HL-60 (cell line): ENCODE data around the gene ITGAD.

Experiments
- DNase-seq, 2 experiments: peaks; one replicate each; pipeline ENCODE4 v3.0.0-alpha.2; 2010 to 2020; ENCODE audit warnings: low read depth in 1 of 2, low spot score in 1 of 2
- H3K27ac ChIP-seq: fragments of 250-450 bp; sonication (Bioruptor Pico); replicated peaks from 2 replicates; pipeline ENCODE4 v1.5.1; 2020; ENCODE audit warnings: mild to moderate bottlenecking, moderate library complexity
- H3K27me3 ChIP-seq: fragments of 250-450 bp; sonication (Bioruptor Pico); 2 replicates; pipeline ENCODE4 v1.5.1; 2021; ENCODE audit warnings: mild to moderate bottlenecking, moderate library complexity; ENCODE audit not compliant: insufficient read depth, poor library complexity, severe bottlenecking
- H3K4me3 ChIP-seq: replicated peaks from 2 replicates; pipeline ENCODE4 v1.5.1; 2011; ENCODE audit warnings: mild to moderate bottlenecking, control low read depth, low read length; ENCODE audit not compliant: insufficient read depth
- CTCF ChIP-seq: IDR thresholded peaks from one replicate; pipeline ENCODE4 v1.5.1; 2011; ENCODE audit warnings: low read length, control low read depth, inconsistent platforms; ENCODE audit not compliant: insufficient read depth
- GABPA ChIP-seq: IDR thresholded peaks from 2 replicates; pipeline ENCODE4 v1.6.1; 2012; ENCODE audit warnings: low read depth
- POLR2AphosphoS5 ChIP-seq: IDR thresholded peaks from 2 replicates; pipeline ENCODE4 v1.6.1; 2012; ENCODE audit warnings: low read depth
- REST ChIP-seq: IDR thresholded peaks from 2 replicates; pipeline ENCODE4 v1.6.1; 2012; ENCODE audit warnings: low read depth; ENCODE audit not compliant: insufficient replicate concordance
- SPI1 ChIP-seq: IDR thresholded peaks from 2 replicates; pipeline ENCODE4 v1.6.1; 2012; ENCODE audit warnings: low read depth, mild to moderate bottlenecking, borderline replicate concordance

The ITGAD gene

GRCh38 chr16:31451681-31452351 lies 58.7 kb downstream of the ITGAD start:
- peak; percentile 58 to 61 for DNase-seq
- H3K4me3 ChIP-seq: no peak overlapping the region
- no peak overlapping the region for H3K27ac ChIP-seq
- TF ChIP-seq POLR2AphosphoS5 (peak; percentile 43; the same call in 1 of the 2 replicates), CTCF (peak; percentile 15), SPI1 (no peak), REST (no peak), GABPA (no peak)
- H3K27me3 ChIP-seq: no peaks in the 10 kb centered on the region

GRCh38 chr16:31452631-31453106 lies 59.5 kb downstream of the ITGAD start:
- H3K27me3 ChIP-seq: no peaks in the 10 kb centered on the region
- H3K4me3 ChIP-seq: no peak overlapping the region
- DNase-seq: no peak
- no peak overlapping the region for H3K27ac ChIP-seq
- TF ChIP-seq POLR2AphosphoS5 (no peak), CTCF (no peak), GABPA (no peak), REST (no peak), SPI1 (no peak)

- Histone ChIP-seq H3K4me3 (no peak overlapping the region), H3K27ac (no peak overlapping the region), H3K27me3 (no peaks in the 10 kb centered on the region)
- no peak for DNase-seq
- no peak for TF ChIP-seq SPI1
- 0 out of 2 replicates have a peak, but pooled peaks have one; percentile 16 for TF ChIP-seq POLR2AphosphoS5
- no peak for TF ChIP-seq REST
- no peak for TF ChIP-seq CTCF
- no peak for TF ChIP-seq GABPA
These were observed 60.4 kb downstream of the ITGAD start for GRCh38 chr16:31453255-31454204.
